Neural cell (in vitro differentiated cells): ENCODE measurements around the gene RAB11FIP3. TPM values are rescaled to one million over a fixed set of nuclear protein-coding genes. Genes with fewer than 3 reads are reported as not detected.

ENCODE experiments used
- H2AFZ ChIP-seq: fragments of 200-600, 300-800 bp; sonication (generic), shearing (Covaris generic); 2 replicates; pipeline ENCODE4 v1.6.0; 2014; ENCODE audit warnings: low read depth, mild to moderate bottlenecking, antibody characterized with exemption, low read length, moderate library complexity
- H3F3A ChIP-seq: fragments of 200-600 bp; shearing (Covaris generic); 2 replicates; pipeline ENCODE4 v1.6.1; 2016; ENCODE audit warnings: mild to moderate bottlenecking, moderate library complexity, mixed read lengths, antibody characterized with exemption, low read length; ENCODE audit not compliant: insufficient read depth, poor library complexity, severe bottlenecking
- H3K27ac ChIP-seq: fragments of 200-600, 300-800 bp; sonication (generic), shearing (Covaris generic); 2 replicates; pipeline ENCODE4 v1.5.1; 2014; ENCODE audit warnings: mild to moderate bottlenecking, low read length, moderate library complexity
- H3K27me3 ChIP-seq: fragments of 300-800, 200-600 bp; sonication (generic), shearing (Covaris generic); 2 replicates; pipeline ENCODE4 v1.6.0; 2014; ENCODE audit warnings: mild to moderate bottlenecking, low read depth, low read length, moderate library complexity; ENCODE audit not compliant: insufficient read depth
- H3K36me3 ChIP-seq: fragments of 300-800, 200-600 bp; sonication (generic), shearing (Covaris generic); 2 replicates; pipeline ENCODE4 v1.5.1; 2014; ENCODE audit warnings: mild to moderate bottlenecking, antibody characterized with exemption, low read length, moderate library complexity; ENCODE audit not compliant: insufficient read depth
- H3K4me2 ChIP-seq: fragments of 300-800, 200-600 bp; sonication (generic), shearing (Covaris generic); 2 replicates; pipeline ENCODE4 v1.6.0; 2014; ENCODE audit warnings: mild to moderate bottlenecking, low read length
- H3K4me3 ChIP-seq: fragments of 300-800, 200-600 bp; sonication (generic), shearing (Covaris generic); 2 replicates; pipeline ENCODE4 v1.5.1; 2014; ENCODE audit warnings: mild to moderate bottlenecking, low read length, moderate library complexity
- H3K79me2 ChIP-seq: fragments of 200-600 bp; shearing (Covaris generic); replicated peaks from 2 replicates; pipeline ENCODE4 v1.6.0; 2014; ENCODE audit warnings: mild to moderate bottlenecking, low read length, moderate library complexity; ENCODE audit not compliant: insufficient read depth
- H3K9ac ChIP-seq: fragments of 300-800, 200-600 bp; sonication (generic), shearing (Covaris generic); 2 replicates; pipeline ENCODE4 v1.6.1; 2016; ENCODE audit warnings: mild to moderate bottlenecking, low read length, mixed read lengths
- H3K9me2 ChIP-seq: fragments of 200-600 bp; shearing (Covaris generic); 2 replicates; pipeline ENCODE4 v1.6.1; 2016; ENCODE audit warnings: mild to moderate bottlenecking, low read length, mixed read lengths; ENCODE audit not compliant: insufficient read depth
- H3K9me3 ChIP-seq: fragments of 200-600, 300-800 bp; sonication (generic), shearing (Covaris generic); 2 replicates; pipeline ENCODE4 v1.6.1; 2016; ENCODE audit warnings: mild to moderate bottlenecking, mixed run types, low read length, moderate library complexity, mixed read lengths
- H4K20me1 ChIP-seq: fragments of 200-600 bp; shearing (Covaris generic); 2 replicates; pipeline ENCODE4 v1.6.1; 2016; ENCODE audit warnings: mild to moderate bottlenecking, mixed run types; ENCODE audit not compliant: insufficient read depth
- CTCF ChIP-seq: fragments of 450-650 bp; IDR thresholded peaks from 2 replicates; pipeline ENCODE4 v1.5.1; 2014; ENCODE audit warnings: antibody characterized with exemption, mild to moderate bottlenecking, moderate library complexity; ENCODE audit not compliant: poor library complexity, severe bottlenecking
- EP300 ChIP-seq: fragments of 450-650 bp; conservative IDR thresholded peaks from 2 replicates; pipeline ENCODE4 v1.6.1; 2014; ENCODE audit warnings: antibody characterized with exemption, mild to moderate bottlenecking, moderate library complexity; ENCODE audit not compliant: poor library complexity, severe bottlenecking
- EZH2 ChIP-seq: fragments of 200-600, 300-800 bp; shearing (Covaris generic), sonication (generic); IDR thresholded peaks from 2 replicates; pipeline ENCODE4 v1.6.1; 2014; ENCODE audit warnings: antibody characterized with exemption, low read length, borderline replicate concordance, mild to moderate bottlenecking; ENCODE audit not compliant: insufficient read depth, poor library complexity, severe bottlenecking
- MXI1 ChIP-seq: fragments of 450-650 bp; conservative IDR thresholded peaks from 2 replicates; pipeline ENCODE4 v1.6.1; 2014; ENCODE audit warnings: antibody characterized with exemption, mild to moderate bottlenecking; ENCODE audit not compliant: poor library complexity, severe bottlenecking
- POLR2AphosphoS5 ChIP-seq: IDR thresholded peaks from 2 replicates; pipeline ENCODE4 v1.6.1; 2012
- RAD21 ChIP-seq: fragments of 450-650 bp; conservative IDR thresholded peaks from 2 replicates; pipeline ENCODE4 v1.6.1; 2014; ENCODE audit warnings: antibody characterized with exemption, mild to moderate bottlenecking, moderate library complexity
- REST ChIP-seq: IDR thresholded peaks from 2 replicates; pipeline ENCODE4 v1.6.1; 2012; ENCODE audit warnings: borderline replicate concordance
- SMC3 ChIP-seq: fragments of 450-650 bp; conservative IDR thresholded peaks from 2 replicates; pipeline ENCODE4 v1.6.1; 2014; ENCODE audit warnings: antibody characterized with exemption, mild to moderate bottlenecking, moderate library complexity; ENCODE audit not compliant: poor library complexity
- TAF1 ChIP-seq: IDR thresholded peaks from 2 replicates; pipeline ENCODE4 v1.6.1; 2012; ENCODE audit warnings: low read depth
- polyA plus RNA-seq: library from polyadenylated mRNA; depleted of rRNA; stranded (reverse); fragments of >200 nt; gene quantifications from 2 replicates; pipeline ENCODE4 v1.2.3, GENCODE V29; 2014

RAB11FIP3 gene
- polyA plus RNA-seq, 1 donor from 2014 or later = 55.0 TPM

- Histone ChIP-seq H4K20me1 (no peaks in the 10 kb centered on the region), H2AFZ (no peak overlapping the region), H3K9me2 (no peaks in the 10 kb centered on the region), H3K4me3 (no peak overlapping the region), H3F3A (no peaks in the 10 kb centered on the region), H3K27ac (no peak overlapping the region), H3K4me2 (no peak overlapping the region), H3K27me3 (no peaks in the 10 kb centered on the region), H3K9ac (no peak overlapping the region), H3K79me2 (no peaks in the 10 kb centered on the region), H3K36me3 (no peaks in the 10 kb centered on the region), H3K9me3 (no peaks in the 10 kb centered on the region)
- no peak for TF ChIP-seq TAF1
Measured at GRCh38 chr16:497258-497657, 71.8 kb downstream of the RAB11FIP3 start.

GRCh38 chr16:499924-500323 is 74.5 kb downstream of the RAB11FIP3 start:
- Histone ChIP-seq H3K36me3 (no peaks in the 10 kb centered on the region), H3K27me3 (no peaks in the 10 kb centered on the region), H4K20me1 (no peaks in the 10 kb centered on the region)

GRCh38 chr16:500709-501108 is 75.3 kb downstream of the RAB11FIP3 start:
- no peaks in the 10 kb centered on the region for H4K20me1 ChIP-seq
- H3K9me2 ChIP-seq = no peaks in the 10 kb centered on the region
- no peaks in the 10 kb centered on the region for H3K36me3 ChIP-seq
- H3K4me2 ChIP-seq = no peak overlapping the region
- no peak overlapping the region for H2AFZ ChIP-seq
- no peaks in the 10 kb centered on the region for H3K79me2 ChIP-seq
- no peaks in the 10 kb centered on the region for H3F3A ChIP-seq
- no peak for TF ChIP-seq EP300
- no peak for TF ChIP-seq TAF1
- TF ChIP-seq MXI1 = no peak
- no peak for TF ChIP-seq SMC3
- TF ChIP-seq POLR2AphosphoS5 = no peak
- no peak for TF ChIP-seq CTCF
- no peak for TF ChIP-seq EZH2
- no peak for TF ChIP-seq RAD21
- no peak for TF ChIP-seq REST
- no peaks in the 10 kb centered on the region for H3K27me3 ChIP-seq
- H3K27ac ChIP-seq = no peak overlapping the region
- no peaks in the 10 kb centered on the region for H3K9me3 ChIP-seq
- H3K4me3 ChIP-seq = no peak overlapping the region
- no peak overlapping the region for H3K9ac ChIP-seq

More at GRCh38 chr16:499924-500323, 74.5 kb downstream of the RAB11FIP3 start:
- Histone ChIP-seq H3K27ac (no peak overlapping the region), H3K4me3 (no peak overlapping the region), H3F3A (no peaks in the 10 kb centered on the region), H3K9ac (no peak overlapping the region), H3K79me2 (no peaks in the 10 kb centered on the region), H3K4me2 (no peak overlapping the region), H3K9me2 (no peaks in the 10 kb centered on the region), H3K9me3 (no peaks in the 10 kb centered on the region), H2AFZ (no peak overlapping the region)
- TF ChIP-seq EZH2 = no peak
